HG03175 (cell line): ENCODE results near the gene SORL1-AS1.

Experiments used
- ATAC-seq: cut with Tn5 transposase; IDR thresholded peaks from one replicate; pipeline ENCODE4 v1.9.1; 2021; ENCODE audit warnings: mild to moderate bottlenecking, moderate library complexity; ENCODE audit not compliant: unreplicated experiment

The SORL1-AS1 gene

GRCh38 chr11:121394785-121395184, 58.0 kb downstream of the SORL1-AS1 start:
- ATAC-seq = no peak

GRCh38 chr11:121393855-121394254, 58.9 kb downstream of the SORL1-AS1 start:
- ATAC-seq = no peak

- ATAC-seq = no peak
Measured at GRCh38 chr11:121391914-121392313, 60.9 kb downstream of the SORL1-AS1 start.

GRCh38 chr11:121389651-121390050, 63.1 kb downstream of the SORL1-AS1 start:
- ATAC-seq = no peak
